Breast epithelium (tissue), 4 donors: ENCODE data around the gene HNRNPUL1. TPM values are rescaled to one million over a fixed set of nuclear protein-coding genes. Genes with fewer than 3 reads are reported as not detected.
A peak's percentile ranks its signal among the peaks of the same experiment; 100 is the strongest.
"Not testable (repeated sequence)": the region's sequence is repeated elsewhere in the genome, so short reads cannot be mapped to it uniquely, and the experiment has no call there.

ENCODE experiments used
- DNase-seq, 2 donors: peaks; one replicate each; pipeline ENCODE4 v3.0.0-alpha.2; 2019; ENCODE audit warnings: low spot score in 2 of 2
- H3K27ac ChIP-seq, 2 donors: fragments of 200-600 bp; sonication (generic) in 1 of 2; one replicate each; pipeline ENCODE4 v1.5.1; 2016 to 2019; ENCODE audit warnings: mild to moderate bottlenecking in 1 of 2
- H3K27me3 ChIP-seq, 2 donors: fragments of 200-600 bp; sonication (generic) in 1 of 2; one replicate each; pipeline versions ENCODE4 v1.5.1 to v1.6.0; 2017 to 2019; ENCODE audit warnings: control low read depth in 1 of 2, mild to moderate bottlenecking in 1 of 2
- H3K36me3 ChIP-seq: fragments of 200-600 bp; one replicate; pipeline ENCODE4 v1.5.1; 2019
- H3K4me1 ChIP-seq, 2 donors: fragments of 200-600 bp; sonication (generic); one replicate each; pipeline ENCODE4 v1.5.1; 2016 to 2019; ENCODE audit warnings: control low read depth in 1 of 2
- H3K4me3 ChIP-seq, 3 donors: fragments of 200-600 bp; sonication (generic); 1 replicate in 2 of 3; 2 replicates in 1 of 3; pipeline ENCODE4 v1.5.1; 2016 to 2019; ENCODE audit warnings: mild to moderate bottlenecking in 3 of 3, moderate library complexity in 2 of 3
- H3K9me3 ChIP-seq, 2 donors: fragments of 200-600 bp; sonication (generic) in 1 of 2; one replicate each; pipeline ENCODE4 v1.5.1; 2016 to 2019; ENCODE audit warnings: control low read depth in 1 of 2
- POLR2A ChIP-seq: fragments of 450-650 bp; IDR thresholded peaks from one replicate; pipeline ENCODE4 v1.6.1; 2016; ENCODE audit warnings: antibody characterized with exemption, mild to moderate bottlenecking, moderate library complexity
- POLR2AphosphoS5 ChIP-seq, 3 donors: sonication (generic); formaldehyde crosslinking; IDR thresholded peaks; one replicate each; pipeline ENCODE4 v1.6.1; 2017; ENCODE audit warnings: antibody characterized with exemption in 3 of 3
- intact Hi-C: fragments of 100-400 bp; cut with DNase I; formaldehyde crosslinking; loops from one replicate; pipeline ENCODE4 v1.15.1; 2023; ENCODE audit warnings: low total_unique reads
- total RNA-seq, 3 donors: library from RNA; depleted of rRNA; stranded (reverse); fragments of >200 nt; gene quantifications; one replicate each; pipeline ENCODE4 v1.1.0, GENCODE V29; 2016
- TF ChIP-seq, protein P1 (sequence below), 3 donors: fragments of 450-650 bp; IDR thresholded peaks; one replicate each; pipeline ENCODE4 v1.5.1; 2016 to 2017; ENCODE audit warnings: antibody characterized with exemption in 3 of 3, mild to moderate bottlenecking in 3 of 3, moderate library complexity in 3 of 3

The HNRNPUL1 gene
- total RNA-seq, 3 donors from 2014 or later, result 116 to 146 (median 125) TPM

- Histone ChIP-seq H3K4me3 (no peak overlapping the region), H3K36me3 (no peaks in the 10 kb centered on the region), H3K27me3 (no peaks in the 10 kb centered on the region), H3K27ac (no peak overlapping the region), H3K4me1 (no peaks in the 10 kb centered on the region), H3K9me3 (no peaks in the 10 kb centered on the region)
- intact Hi-C loops, result no loop called here
- no peak for DNase-seq
- TF ChIP-seq POLR2AphosphoS5 (IDR thresholded peaks at IDR 0.05) (no peak), POLR2A (no peak)
- TF ChIP-seq, protein P1, sequence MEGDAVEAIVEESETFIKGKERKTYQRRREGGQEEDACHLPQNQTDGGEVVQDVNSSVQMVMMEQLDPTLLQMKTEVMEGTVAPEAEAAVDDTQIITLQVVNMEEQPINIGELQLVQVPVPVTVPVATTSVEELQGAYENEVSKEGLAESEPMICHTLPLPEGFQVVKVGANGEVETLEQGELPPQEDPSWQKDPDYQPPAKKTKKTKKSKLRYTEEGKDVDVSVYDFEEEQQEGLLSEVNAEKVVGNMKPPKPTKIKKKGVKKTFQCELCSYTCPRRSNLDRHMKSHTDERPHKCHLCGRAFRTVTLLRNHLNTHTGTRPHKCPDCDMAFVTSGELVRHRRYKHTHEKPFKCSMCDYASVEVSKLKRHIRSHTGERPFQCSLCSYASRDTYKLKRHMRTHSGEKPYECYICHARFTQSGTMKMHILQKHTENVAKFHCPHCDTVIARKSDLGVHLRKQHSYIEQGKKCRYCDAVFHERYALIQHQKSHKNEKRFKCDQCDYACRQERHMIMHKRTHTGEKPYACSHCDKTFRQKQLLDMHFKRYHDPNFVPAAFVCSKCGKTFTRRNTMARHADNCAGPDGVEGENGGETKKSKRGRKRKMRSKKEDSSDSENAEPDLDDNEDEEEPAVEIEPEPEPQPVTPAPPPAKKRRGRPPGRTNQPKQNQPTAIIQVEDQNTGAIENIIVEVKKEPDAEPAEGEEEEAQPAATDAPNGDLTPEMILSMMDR (IDR thresholded peaks at IDR 0.05), result peak in 1 of 3 donors; percentile 9
These were observed 77.7 kb downstream of the HNRNPUL1 start for GRCh38 chr19:41341669-41342490.

DNA sequence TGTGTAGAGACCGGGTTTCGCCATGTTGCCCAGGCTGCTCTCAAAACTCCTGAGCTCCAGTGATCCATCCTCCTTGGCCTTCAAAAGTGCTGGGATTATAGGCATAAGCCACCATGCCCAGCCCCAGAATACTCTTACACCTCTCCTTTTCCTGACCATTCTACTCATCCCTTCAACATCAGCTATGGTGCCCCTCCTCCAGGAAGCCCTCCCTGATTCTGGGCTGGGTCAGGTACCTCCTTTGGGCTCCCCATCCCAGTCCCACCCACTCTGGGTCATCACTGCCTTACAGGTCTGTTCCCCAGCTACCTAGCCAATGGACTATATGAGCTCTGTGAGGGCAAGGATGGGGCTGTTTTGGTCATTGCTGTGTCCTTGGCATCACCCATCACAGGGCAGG is 80.0 kb downstream of the HNRNPUL1 start:
- Histone ChIP-seq H3K36me3 (no peaks in the 10 kb centered on the region), H3K27me3 (no peaks in the 10 kb centered on the region), H3K4me3 (no peak overlapping the region), H3K9me3 (no peaks in the 10 kb centered on the region), H3K27ac (no peak overlapping the region), H3K4me1 (no peaks in the 10 kb centered on the region)
- intact Hi-C loops, result no loop called here
- no peak for DNase-seq
- TF ChIP-seq POLR2AphosphoS5 (IDR thresholded peaks at IDR 0.05) (no peak), POLR2A (no peak)
- TF ChIP-seq, protein P1 (IDR thresholded peaks at IDR 0.05), result no peak

- not testable (repeated sequence) for H3K4me3 ChIP-seq, H3K27me3 ChIP-seq, H3K9me3 ChIP-seq, H3K4me1 ChIP-seq, H3K27ac ChIP-seq, DNase-seq, H3K36me3 ChIP-seq
- intact Hi-C loops, result loop anchor here (2.0 kb wide), 1 partner anchor 50 kb away; the partner anchor contains the start of genes BCKDHA and EXOSC5
These were observed 82.7 kb downstream of the HNRNPUL1 start for GRCh38 chr19:41346916-41347315.

- no peaks in the 10 kb centered on the region for H3K27me3 ChIP-seq
- peak overlapping the region; percentile 78 to 92 for H3K27ac ChIP-seq
- intact Hi-C loops, result no loop called here
These were observed 86.7 kb downstream of the HNRNPUL1 start for GRCh38 chr19:41350735-41351338.

GRCh38 chr19:41351339-41352245 is 87.4 kb downstream of the HNRNPUL1 start:
- no peaks in the 10 kb centered on the region for H3K9me3 ChIP-seq
- no peaks in the 10 kb centered on the region for H3K27me3 ChIP-seq
- H3K36me3 ChIP-seq, result no peaks in the 10 kb centered on the region
- peak overlapping the region; percentile 82 to 97 (median 82) for H3K4me3 ChIP-seq
- H3K4me1 ChIP-seq, result peaks cover 0 to 6% of the 10 kb centered on the region in 2 donors
- intact Hi-C loops, result no loop called here
- TF ChIP-seq, protein P1 (IDR thresholded peaks at IDR 0.05), result no peak
- peak in 1 of 3 donors; percentile 8 for TF ChIP-seq POLR2AphosphoS5 (IDR thresholded peaks at IDR 0.05)
- H3K27ac ChIP-seq, result peak overlapping the region; percentile 78 to 92
- no peak for DNase-seq

More at GRCh38 chr19:41350735-41351338, 86.7 kb downstream of the HNRNPUL1 start:
- Histone ChIP-seq H3K9me3 (no peaks in the 10 kb centered on the region), H3K36me3 (no peaks in the 10 kb centered on the region), H3K4me1 (peaks cover 0 to 6% of the 10 kb centered on the region in 2 donors), H3K4me3 (peak overlapping the region; percentile 82 to 97 (median 82))
- DNase-seq, result no peak
- TF ChIP-seq, protein P1 (IDR thresholded peaks at IDR 0.05), result no peak
- TF ChIP-seq POLR2A (no peak), POLR2AphosphoS5 (IDR thresholded peaks at IDR 0.05) (no peak)
